HL-60 (cell line): Measurements from ENCODE around the gene NCKIPSD.

ENCODE experiments used
- DNase-seq, 2 experiments: peaks; one replicate each; pipeline ENCODE4 v3.0.0-alpha.2; 2010 to 2020; ENCODE audit warnings: low read depth in 1 of 2, low spot score in 1 of 2
- H3K27ac ChIP-seq: fragments of 250-450 bp; sonication (Bioruptor Pico); replicated peaks from 2 replicates; pipeline ENCODE4 v1.5.1; 2020; ENCODE audit warnings: mild to moderate bottlenecking, moderate library complexity
- H3K27me3 ChIP-seq: fragments of 250-450 bp; sonication (Bioruptor Pico); 2 replicates; pipeline ENCODE4 v1.5.1; 2021; ENCODE audit warnings: mild to moderate bottlenecking, moderate library complexity; ENCODE audit not compliant: insufficient read depth, poor library complexity, severe bottlenecking
- H3K4me3 ChIP-seq: replicated peaks from 2 replicates; pipeline ENCODE4 v1.5.1; 2011; ENCODE audit warnings: mild to moderate bottlenecking, control low read depth, low read length; ENCODE audit not compliant: insufficient read depth
- GABPA ChIP-seq: IDR thresholded peaks from 2 replicates; pipeline ENCODE4 v1.6.1; 2012; ENCODE audit warnings: low read depth
- POLR2AphosphoS5 ChIP-seq: IDR thresholded peaks from 2 replicates; pipeline ENCODE4 v1.6.1; 2012; ENCODE audit warnings: low read depth
- SPI1 ChIP-seq: IDR thresholded peaks from 2 replicates; pipeline ENCODE4 v1.6.1; 2012; ENCODE audit warnings: low read depth, mild to moderate bottlenecking, borderline replicate concordance
- TF ChIP-seq, protein P1 (sequence below): IDR thresholded peaks from 2 replicates; pipeline ENCODE4 v1.6.1; 2012; ENCODE audit warnings: low read depth; ENCODE audit not compliant: insufficient replicate concordance
- TF ChIP-seq, protein P2 (sequence below): IDR thresholded peaks from one replicate; pipeline ENCODE4 v1.5.1; 2011; ENCODE audit warnings: low read length, control low read depth, inconsistent platforms; ENCODE audit not compliant: insufficient read depth

The NCKIPSD gene

DNA sequence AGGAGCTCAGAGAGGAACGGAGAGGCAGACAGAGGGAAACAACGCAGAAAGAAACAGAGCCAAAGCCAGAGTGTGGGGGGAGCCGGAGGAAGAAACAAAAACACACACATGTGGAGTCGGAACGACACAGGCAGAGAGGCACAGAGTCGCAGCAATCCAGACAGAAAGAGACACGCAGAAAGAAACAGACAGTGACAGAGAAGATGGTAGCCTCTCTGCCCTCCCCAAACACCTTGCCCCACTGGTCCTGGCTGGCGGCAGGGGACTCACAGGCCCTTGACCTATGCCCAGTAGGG lies 1.7 kb downstream of the NCKIPSD start:
- peak overlapping the region; percentile 94; the same call in 1 of the 2 replicates for H3K4me3 ChIP-seq
- no peak for TF ChIP-seq SPI1
- TF ChIP-seq, protein P1, sequence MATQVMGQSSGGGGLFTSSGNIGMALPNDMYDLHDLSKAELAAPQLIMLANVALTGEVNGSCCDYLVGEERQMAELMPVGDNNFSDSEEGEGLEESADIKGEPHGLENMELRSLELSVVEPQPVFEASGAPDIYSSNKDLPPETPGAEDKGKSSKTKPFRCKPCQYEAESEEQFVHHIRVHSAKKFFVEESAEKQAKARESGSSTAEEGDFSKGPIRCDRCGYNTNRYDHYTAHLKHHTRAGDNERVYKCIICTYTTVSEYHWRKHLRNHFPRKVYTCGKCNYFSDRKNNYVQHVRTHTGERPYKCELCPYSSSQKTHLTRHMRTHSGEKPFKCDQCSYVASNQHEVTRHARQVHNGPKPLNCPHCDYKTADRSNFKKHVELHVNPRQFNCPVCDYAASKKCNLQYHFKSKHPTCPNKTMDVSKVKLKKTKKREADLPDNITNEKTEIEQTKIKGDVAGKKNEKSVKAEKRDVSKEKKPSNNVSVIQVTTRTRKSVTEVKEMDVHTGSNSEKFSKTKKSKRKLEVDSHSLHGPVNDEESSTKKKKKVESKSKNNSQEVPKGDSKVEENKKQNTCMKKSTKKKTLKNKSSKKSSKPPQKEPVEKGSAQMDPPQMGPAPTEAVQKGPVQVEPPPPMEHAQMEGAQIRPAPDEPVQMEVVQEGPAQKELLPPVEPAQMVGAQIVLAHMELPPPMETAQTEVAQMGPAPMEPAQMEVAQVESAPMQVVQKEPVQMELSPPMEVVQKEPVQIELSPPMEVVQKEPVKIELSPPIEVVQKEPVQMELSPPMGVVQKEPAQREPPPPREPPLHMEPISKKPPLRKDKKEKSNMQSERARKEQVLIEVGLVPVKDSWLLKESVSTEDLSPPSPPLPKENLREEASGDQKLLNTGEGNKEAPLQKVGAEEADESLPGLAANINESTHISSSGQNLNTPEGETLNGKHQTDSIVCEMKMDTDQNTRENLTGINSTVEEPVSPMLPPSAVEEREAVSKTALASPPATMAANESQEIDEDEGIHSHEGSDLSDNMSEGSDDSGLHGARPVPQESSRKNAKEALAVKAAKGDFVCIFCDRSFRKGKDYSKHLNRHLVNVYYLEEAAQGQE: no peak
- TF ChIP-seq, protein P2, sequence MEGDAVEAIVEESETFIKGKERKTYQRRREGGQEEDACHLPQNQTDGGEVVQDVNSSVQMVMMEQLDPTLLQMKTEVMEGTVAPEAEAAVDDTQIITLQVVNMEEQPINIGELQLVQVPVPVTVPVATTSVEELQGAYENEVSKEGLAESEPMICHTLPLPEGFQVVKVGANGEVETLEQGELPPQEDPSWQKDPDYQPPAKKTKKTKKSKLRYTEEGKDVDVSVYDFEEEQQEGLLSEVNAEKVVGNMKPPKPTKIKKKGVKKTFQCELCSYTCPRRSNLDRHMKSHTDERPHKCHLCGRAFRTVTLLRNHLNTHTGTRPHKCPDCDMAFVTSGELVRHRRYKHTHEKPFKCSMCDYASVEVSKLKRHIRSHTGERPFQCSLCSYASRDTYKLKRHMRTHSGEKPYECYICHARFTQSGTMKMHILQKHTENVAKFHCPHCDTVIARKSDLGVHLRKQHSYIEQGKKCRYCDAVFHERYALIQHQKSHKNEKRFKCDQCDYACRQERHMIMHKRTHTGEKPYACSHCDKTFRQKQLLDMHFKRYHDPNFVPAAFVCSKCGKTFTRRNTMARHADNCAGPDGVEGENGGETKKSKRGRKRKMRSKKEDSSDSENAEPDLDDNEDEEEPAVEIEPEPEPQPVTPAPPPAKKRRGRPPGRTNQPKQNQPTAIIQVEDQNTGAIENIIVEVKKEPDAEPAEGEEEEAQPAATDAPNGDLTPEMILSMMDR: no peak
- TF ChIP-seq POLR2AphosphoS5: no peak
- no peak for TF ChIP-seq GABPA
- H3K27me3 ChIP-seq: no peaks in the 10 kb centered on the region
- no peak for DNase-seq
- no peak overlapping the region for H3K27ac ChIP-seq

DNA sequence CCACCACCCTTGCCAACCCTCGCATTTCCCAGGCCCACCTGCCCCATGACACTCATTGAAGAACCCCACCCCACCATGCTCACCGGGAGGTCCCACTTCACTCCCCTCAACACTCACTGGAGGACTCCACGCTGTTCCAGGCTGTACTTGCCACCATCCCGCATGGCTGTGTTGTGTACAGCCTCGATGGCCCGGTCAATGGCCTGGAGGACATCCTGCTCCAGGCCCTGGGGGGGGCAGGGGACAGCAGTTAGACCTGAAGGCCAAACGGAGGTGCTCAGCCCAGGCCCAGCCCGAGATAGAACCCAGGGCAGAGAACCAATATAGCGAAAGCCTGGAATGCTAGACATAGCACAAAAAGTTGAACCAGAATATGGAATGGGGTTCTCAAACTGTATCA lies 2.9 kb downstream of the NCKIPSD start:
- no peak for TF ChIP-seq GABPA
- TF ChIP-seq, protein P2: no peak
- no peak for TF ChIP-seq SPI1
- TF ChIP-seq, protein P1: no peak
- no peak for TF ChIP-seq POLR2AphosphoS5
- no peak overlapping the region for H3K4me3 ChIP-seq

DNA sequence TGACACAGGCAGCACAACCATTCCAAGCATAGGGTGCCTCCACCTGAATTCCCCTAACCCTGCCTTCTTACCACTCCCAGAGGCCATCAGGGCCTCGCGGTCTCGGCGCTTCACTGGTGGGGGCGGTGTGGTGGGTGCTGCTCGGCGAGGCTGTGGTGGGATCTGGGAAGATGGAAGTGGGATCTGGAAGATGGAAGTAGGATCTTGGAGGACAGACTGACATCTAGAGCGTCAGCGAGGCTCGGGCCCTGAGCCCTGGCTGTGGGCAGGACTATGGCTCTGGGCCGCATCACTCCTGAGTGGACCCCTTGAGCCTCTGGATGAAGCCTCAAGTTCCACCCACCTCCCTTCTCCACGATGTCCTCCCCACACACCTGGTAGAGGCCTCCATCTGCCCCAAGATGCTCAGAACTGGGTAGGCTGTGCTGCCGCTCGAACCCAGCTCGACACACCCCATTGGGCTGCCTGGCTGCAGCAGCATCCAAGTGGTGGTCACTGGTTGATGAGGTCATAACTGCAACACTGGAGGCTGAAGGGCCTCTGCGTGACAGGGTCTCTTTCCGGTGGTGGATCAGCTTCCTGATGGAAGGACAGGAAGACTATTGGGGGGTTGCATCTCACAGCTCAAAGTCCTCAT lies 3.6 kb downstream of the NCKIPSD start:
- H3K4me3 ChIP-seq: no peak overlapping the region
- no peak for DNase-seq
- H3K27me3 ChIP-seq: no peaks in the 10 kb centered on the region
- TF ChIP-seq, protein P1: no peak
- TF ChIP-seq POLR2AphosphoS5 (no peak), SPI1 (no peak), GABPA (no peak)
- TF ChIP-seq, protein P2: no peak
- no peak overlapping the region for H3K27ac ChIP-seq

More for the DNA sequence above, 2.9 kb downstream of the NCKIPSD start:
- DNase-seq: no peak
- Histone ChIP-seq H3K27ac (no peak overlapping the region), H3K27me3 (no peaks in the 10 kb centered on the region)
